GM18519 (cell line): ENCODE measurements around the gene PCAT6.

Experiments used
- ATAC-seq: cut with Tn5 transposase; IDR thresholded peaks from one replicate; pipeline ENCODE4 v1.9.1; 2021; ENCODE audit warnings: mild to moderate bottlenecking, moderate library complexity; ENCODE audit not compliant: unreplicated experiment, low FRiP score

The PCAT6 gene

GRCh38 chr1:202844259-202844658 lies 33.5 kb downstream of the PCAT6 start:
- no peak for ATAC-seq

- ATAC-seq: no peak
Observed at GRCh38 chr1:202844935-202845334, 34.2 kb downstream of the PCAT6 start.

GRCh38 chr1:202848191-202848542 lies 37.4 kb downstream of the PCAT6 start:
- peak; percentile 84 for ATAC-seq

- no peak for ATAC-seq
Observed at GRCh38 chr1:202850593-202851362, 40.0 kb downstream of the PCAT6 start.

GRCh38 chr1:202852163-202852904 lies 41.6 kb downstream of the PCAT6 start:
- no peak for ATAC-seq

- ATAC-seq: no peak
Observed at GRCh38 chr1:202854787-202855186, 44.0 kb downstream of the PCAT6 start.

- ATAC-seq: no peak
Observed at GRCh38 chr1:202856014-202856413, 45.3 kb downstream of the PCAT6 start.

DNA sequence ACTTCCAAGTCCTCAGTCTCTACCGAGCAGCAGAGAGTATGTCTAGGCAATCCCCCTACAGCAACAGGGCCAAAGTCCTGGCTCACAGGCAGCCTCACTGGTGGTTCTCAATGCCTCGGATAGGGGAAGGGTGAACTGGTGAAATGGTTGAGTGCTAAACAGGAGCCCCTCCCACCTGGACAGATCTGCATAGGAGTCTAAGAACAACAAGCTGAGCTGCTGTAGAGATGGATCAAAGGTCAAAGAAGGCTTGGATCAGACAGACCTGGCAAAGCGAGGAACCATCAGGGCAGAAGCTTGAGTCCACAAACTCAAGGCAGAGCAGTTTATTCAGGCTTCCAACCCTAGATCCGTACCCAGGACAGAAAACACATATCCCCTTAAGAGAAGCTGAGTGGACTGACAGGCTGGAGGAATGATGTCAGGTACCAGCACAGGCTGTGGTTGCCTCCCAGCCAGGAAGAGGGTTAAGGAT lies 46.4 kb downstream of the PCAT6 start:
- ATAC-seq: no peak

DNA sequence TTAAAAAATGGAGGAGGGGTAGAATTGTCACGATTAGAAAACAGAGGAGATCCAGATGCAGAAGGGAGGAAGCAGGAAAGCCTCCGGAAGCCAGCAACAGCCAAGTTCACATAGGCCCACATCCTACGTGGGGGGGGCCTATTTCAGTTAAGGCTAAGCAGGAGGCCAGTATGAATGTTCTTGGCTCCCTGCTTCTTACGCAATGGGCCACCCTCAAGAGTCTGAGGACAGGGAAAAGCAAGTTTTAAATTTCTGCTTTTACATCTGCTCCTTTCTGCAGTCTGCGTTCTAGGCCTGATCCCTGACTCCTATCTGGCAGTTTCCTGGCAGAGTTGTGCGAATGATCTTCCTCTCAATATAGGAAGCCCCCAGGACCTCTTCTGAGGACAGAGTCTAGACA lies 47.6 kb downstream of the PCAT6 start:
- no peak for ATAC-seq

DNA sequence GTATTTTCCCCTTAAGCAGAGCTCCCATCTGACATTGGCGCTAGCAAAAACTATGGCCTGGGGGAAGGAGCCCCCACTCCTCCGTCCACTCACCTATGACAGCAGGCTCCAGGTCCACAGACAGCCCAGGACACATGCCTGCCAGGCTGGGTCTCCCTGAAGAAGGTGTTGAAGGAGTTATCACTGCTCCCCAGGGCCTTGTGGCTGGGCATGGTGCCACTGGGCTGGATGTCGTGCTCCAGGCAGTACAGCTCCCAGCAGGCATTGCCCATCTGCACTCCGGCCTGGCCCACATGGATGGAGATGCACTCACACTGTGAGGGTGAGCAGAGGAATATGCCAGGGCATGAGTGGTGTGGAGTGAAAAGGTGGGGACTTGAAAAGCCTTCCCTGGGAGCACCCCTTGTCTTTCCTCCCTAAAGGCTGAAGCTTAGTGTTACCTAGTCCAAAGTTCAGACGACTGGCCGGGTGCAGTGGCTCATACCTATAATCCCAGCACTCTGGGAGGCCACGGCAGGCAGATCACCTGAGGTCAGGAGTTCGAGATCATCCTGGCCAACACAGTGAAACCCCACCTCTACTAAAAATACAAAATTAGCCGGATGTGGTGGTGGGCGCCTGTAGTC lies 48.1 kb downstream of the PCAT6 start:
- no peak for ATAC-seq

DNA sequence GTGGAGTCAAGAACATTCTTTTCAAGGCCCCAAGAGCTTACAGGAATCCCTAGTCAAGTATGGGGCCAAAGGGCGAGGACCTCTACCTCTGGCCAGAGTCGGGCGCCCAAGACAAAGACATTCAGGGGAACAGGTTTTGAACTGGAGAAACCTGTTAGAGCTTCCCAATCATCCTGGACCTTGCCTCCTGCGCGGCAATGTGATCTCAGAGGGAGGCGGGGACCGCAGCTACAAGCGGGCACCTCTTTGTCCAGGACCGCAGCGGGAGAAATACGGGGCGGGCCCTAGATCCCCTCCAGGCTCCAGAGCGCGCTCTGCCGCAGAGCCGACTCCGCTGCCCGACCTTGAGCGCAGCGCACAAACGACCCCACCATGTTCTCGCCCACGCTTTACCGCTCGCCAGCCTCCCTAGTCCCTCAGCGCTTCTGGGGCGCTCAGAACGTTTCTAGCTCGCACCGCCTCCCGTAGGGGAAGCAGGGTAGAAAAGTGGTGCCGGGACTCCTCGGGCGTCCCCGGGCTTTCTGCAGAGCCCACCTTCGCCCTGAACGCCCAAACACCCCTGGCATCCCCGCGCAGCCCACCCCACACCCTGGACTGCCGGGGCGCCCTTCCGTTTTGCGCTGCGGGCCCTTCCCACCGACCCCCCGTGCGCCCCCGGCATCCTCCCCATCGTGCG lies 50.1 kb downstream of the PCAT6 start:
- no peak for ATAC-seq
